Gastrocnemius medialis (tissue), 4 donors: ENCODE data around the gene TMEM59L. TPM values are rescaled to one million over a fixed set of nuclear protein-coding genes. Genes with fewer than 3 reads are reported as not detected.

Experiments
- ATAC-seq, 2 donors: fragments of 150-250 bp; one replicate each; pipeline ENCODE4 v1.9.1; 2016
- DNase-seq, 2 donors: peaks; one replicate each; pipeline ENCODE4 v3.0.0-alpha.2; 2019
- H3K27ac ChIP-seq, 4 donors: fragments of 200-600 bp; sonication (generic); 1 replicate in 1 of 4; 2 replicates in 3 of 4; pipeline ENCODE4 v1.5.1; 2016 to 2018; ENCODE audit warnings: mild to moderate bottlenecking in 2 of 4, moderate library complexity in 1 of 4
- H3K27me3 ChIP-seq, 3 donors: fragments of 200-600 bp; sonication (generic) in 2 of 3; 1 replicate in 1 of 3; 2 replicates in 2 of 3; pipeline versions ENCODE4 v1.5.1 to v1.6.0; 2016 to 2019; ENCODE audit warnings: mild to moderate bottlenecking in 1 of 3, moderate library complexity in 1 of 3
- H3K36me3 ChIP-seq, 2 donors: fragments of 200-600 bp; sonication (generic) in 1 of 2; one replicate each; pipeline ENCODE4 v1.5.1; 2017 to 2018
- H3K4me1 ChIP-seq, 2 donors: fragments of 200-600 bp; sonication (generic) in 1 of 2; one replicate each; pipeline ENCODE4 v1.5.1; 2016 to 2017; ENCODE audit warnings: mild to moderate bottlenecking in 2 of 2
- H3K4me3 ChIP-seq, 4 donors: fragments of 200-600 bp; sonication (generic) in 3 of 4; 1 replicate in 1 of 4; 2 replicates in 3 of 4; pipeline ENCODE4 v1.5.1; 2016 to 2019; ENCODE audit warnings: mild to moderate bottlenecking in 2 of 4
- H3K9me3 ChIP-seq, 3 donors: fragments of 200-600 bp; sonication (generic) in 2 of 3; 1 replicate in 1 of 3; 2 replicates in 2 of 3; pipeline ENCODE4 v1.5.1; 2016 to 2019
- POLR2A ChIP-seq, 2 donors: fragments of 450-650 bp; IDR thresholded peaks; one replicate each; pipeline ENCODE4 v1.6.1; 2017; ENCODE audit warnings: antibody characterized with exemption in 2 of 2, mild to moderate bottlenecking in 2 of 2, moderate library complexity in 2 of 2
- in situ Hi-C, 4 donors: fragments of 200-750 bp; cut with MboI; loops; one replicate each; pipeline versions ENCODE4 v1.15.0 to v1.8.0; 2017; ENCODE audit warnings: low sequenced_read_pairs in 4 of 4
- intact Hi-C: fragments of 100-400 bp; cut with DNase I; formaldehyde crosslinking; loops from one replicate; pipeline ENCODE4 v1.15.1; 2023; ENCODE audit warnings: low total_unique reads
- total RNA-seq, 4 donors: library from RNA; depleted of rRNA; stranded (reverse); fragments of >200 nt; gene quantifications; one replicate each; pipeline versions ENCODE4 v1.1.0 to v1.2.3, GENCODE V29; 2016
- TF ChIP-seq, protein P1 (sequence below), 5 experiments: fragments of 450-650 bp in 3 of 5; fragments of 200-600 bp in 2 of 5; sonication (generic) in 2 of 5; IDR thresholded peaks in 4 of 5; conservative IDR thresholded peaks in 1 of 5; 1 replicate in 4 of 5; 2 replicates in 1 of 5; pipeline ENCODE4 v1.5.1; 2016 to 2019; ENCODE audit warnings: antibody characterized with exemption in 5 of 5, mild to moderate bottlenecking in 3 of 5, moderate library complexity in 3 of 5

The TMEM59L gene
- total RNA-seq, 4 donors from 2014 or later, result 0.20 to 2.1 (median 0.36) TPM; not detected in 1

DNA sequence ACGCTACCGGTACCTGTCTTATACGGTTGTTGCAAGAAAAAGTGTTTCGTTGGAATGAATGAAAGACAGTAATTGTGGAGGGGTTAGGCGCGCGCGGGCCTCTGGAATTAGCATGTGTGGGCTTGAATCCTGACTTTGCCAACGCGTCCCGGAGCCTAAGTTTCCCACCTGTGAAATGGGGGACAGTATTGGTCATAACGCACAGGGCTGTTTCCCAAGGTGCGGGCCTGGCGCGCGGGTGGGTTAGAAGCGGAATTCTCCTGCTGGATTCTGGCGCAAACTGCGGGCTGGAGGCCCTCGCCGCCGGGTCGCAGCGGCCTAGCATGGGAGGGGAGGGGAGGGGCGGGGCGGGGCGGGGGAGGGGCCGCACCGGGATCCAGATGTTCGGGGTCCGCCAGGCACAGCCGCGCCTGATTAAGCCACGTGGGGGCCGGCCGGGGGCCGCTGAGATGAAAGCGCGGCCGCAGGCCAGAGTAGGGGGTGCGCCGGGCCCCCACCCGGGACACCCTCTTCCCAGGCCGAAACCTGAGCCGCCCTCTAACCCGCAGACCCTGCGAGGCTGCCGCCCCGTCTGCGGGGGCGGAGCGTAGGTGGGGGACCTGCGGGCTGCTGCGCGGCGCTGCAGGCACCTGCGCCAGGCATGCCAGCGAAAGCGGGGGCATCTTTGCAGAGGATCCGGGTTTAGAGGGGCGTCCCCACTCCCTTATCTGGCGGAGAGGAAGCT is 1.2 kb upstream of the TMEM59L start:
- TF ChIP-seq POLR2A (IDR thresholded peaks at IDR 0.05), result no peak
- TF ChIP-seq, protein P1, sequence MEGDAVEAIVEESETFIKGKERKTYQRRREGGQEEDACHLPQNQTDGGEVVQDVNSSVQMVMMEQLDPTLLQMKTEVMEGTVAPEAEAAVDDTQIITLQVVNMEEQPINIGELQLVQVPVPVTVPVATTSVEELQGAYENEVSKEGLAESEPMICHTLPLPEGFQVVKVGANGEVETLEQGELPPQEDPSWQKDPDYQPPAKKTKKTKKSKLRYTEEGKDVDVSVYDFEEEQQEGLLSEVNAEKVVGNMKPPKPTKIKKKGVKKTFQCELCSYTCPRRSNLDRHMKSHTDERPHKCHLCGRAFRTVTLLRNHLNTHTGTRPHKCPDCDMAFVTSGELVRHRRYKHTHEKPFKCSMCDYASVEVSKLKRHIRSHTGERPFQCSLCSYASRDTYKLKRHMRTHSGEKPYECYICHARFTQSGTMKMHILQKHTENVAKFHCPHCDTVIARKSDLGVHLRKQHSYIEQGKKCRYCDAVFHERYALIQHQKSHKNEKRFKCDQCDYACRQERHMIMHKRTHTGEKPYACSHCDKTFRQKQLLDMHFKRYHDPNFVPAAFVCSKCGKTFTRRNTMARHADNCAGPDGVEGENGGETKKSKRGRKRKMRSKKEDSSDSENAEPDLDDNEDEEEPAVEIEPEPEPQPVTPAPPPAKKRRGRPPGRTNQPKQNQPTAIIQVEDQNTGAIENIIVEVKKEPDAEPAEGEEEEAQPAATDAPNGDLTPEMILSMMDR (IDR thresholded peaks at IDR 0.05 in 4 of 5, conservative IDR thresholded peaks at IDR 0.05 in 1 of 5), result no peak
- Histone ChIP-seq H3K27me3 (peaks cover 76 to 79% (median 77%) of the 10 kb centered on the region in 3 donors), H3K27ac (no peak overlapping the region), H3K4me3 (peak overlapping the region in 2 of 4 donors; percentile 7 to 25), H3K9me3 (no peaks in the 10 kb centered on the region), H3K36me3 (no peaks in the 10 kb centered on the region), H3K4me1 (peaks cover 5 to 30% of the 10 kb centered on the region in 2 donors)
- intact Hi-C loops, result no loop called here
- DNase-seq (no peak), ATAC-seq (no peak)
- in situ Hi-C loops, result no loop called here

- TF ChIP-seq POLR2A (IDR thresholded peaks at IDR 0.05), result no peak
- TF ChIP-seq, protein P1 (IDR thresholded peaks at IDR 0.05 in 4 of 5, conservative IDR thresholded peaks at IDR 0.05 in 1 of 5), result no peak
- H3K9me3 ChIP-seq, result no peaks in the 10 kb centered on the region
- H3K4me1 ChIP-seq, result peaks cover 5 to 25% of the 10 kb centered on the region in 2 donors
- no peaks in the 10 kb centered on the region for H3K36me3 ChIP-seq
- intact Hi-C loops, result no loop called here
- peaks cover 74 to 75% (median 75%) of the 10 kb centered on the region in 3 donors for H3K27me3 ChIP-seq
- in situ Hi-C loops, result no loop called here
- no peak overlapping the region for H3K27ac ChIP-seq
- peak overlapping the region; percentile 31 to 50 (median 36) for H3K4me3 ChIP-seq
- ATAC-seq, result no peak
- no peak for DNase-seq
Observed at GRCh38 chr19:18612051-18612771, 459 bp upstream of the TMEM59L start.

DNA sequence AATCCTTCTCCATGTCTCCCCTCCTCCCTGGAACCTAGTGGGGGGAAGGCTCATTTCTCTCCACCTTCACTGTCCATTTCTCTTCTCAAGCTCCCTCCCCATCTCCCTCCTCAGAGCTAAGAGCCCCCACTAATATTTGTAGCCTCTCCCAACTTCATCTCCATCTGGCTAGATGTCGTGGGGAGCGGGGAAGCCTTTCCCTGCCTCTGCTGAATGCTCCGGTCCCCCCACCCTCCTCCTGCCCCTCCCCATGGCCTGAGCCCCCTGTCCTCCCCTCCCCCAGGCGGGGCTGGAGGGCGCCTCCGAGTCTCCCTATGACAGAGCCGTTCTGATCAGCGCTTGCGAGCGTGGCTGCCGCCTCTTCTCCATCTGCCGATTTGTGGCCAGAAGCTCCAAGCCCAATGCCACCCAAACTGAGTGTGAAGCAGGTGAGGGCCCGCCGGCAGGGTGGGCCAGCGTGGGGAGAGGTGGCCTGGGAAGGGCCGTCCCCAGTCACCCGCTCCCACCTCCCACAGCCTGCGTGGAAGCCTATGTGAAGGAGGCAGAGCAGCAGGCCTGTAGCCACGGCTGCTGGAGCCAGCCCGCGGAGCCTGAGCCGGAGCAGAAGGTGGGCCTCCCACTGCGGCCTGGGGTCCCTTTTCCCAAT is 1.0 kb downstream of the TMEM59L start:
- DNase-seq, result no peak

GRCh38 chr19:18616023-18616422 is 3.4 kb downstream of the TMEM59L start:
- TF ChIP-seq, protein P1 (IDR thresholded peaks at IDR 0.05 in 4 of 5, conservative IDR thresholded peaks at IDR 0.05 in 1 of 5), result no peak
- TF ChIP-seq POLR2A (IDR thresholded peaks at IDR 0.05), result no peak
- no peaks in the 10 kb centered on the region for H3K9me3 ChIP-seq
- no peak overlapping the region for H3K27ac ChIP-seq
- peaks cover 37 to 45% (median 37%) of the 10 kb centered on the region in 3 donors for H3K27me3 ChIP-seq
- DNase-seq, result no peak
- no peak for ATAC-seq
- intact Hi-C loops (no loop called here), in situ Hi-C loops (no loop called here)
- H3K4me3 ChIP-seq, result no peak overlapping the region
- peaks cover 0 to 17% of the 10 kb centered on the region in 2 donors for H3K4me1 ChIP-seq
- no peaks in the 10 kb centered on the region for H3K36me3 ChIP-seq

More for the DNA sequence above, 1.0 kb downstream of the TMEM59L start:
- Histone ChIP-seq H3K36me3 (no peaks in the 10 kb centered on the region), H3K9me3 (no peaks in the 10 kb centered on the region), H3K4me3 (no peak overlapping the region), H3K27me3 (peaks cover 60 to 68% (median 60%) of the 10 kb centered on the region in 3 donors), H3K27ac (no peak overlapping the region), H3K4me1 (peaks cover 0 to 17% of the 10 kb centered on the region in 2 donors)
- intact Hi-C loops (no loop called here), in situ Hi-C loops (no loop called here)
- no peak for ATAC-seq
- TF ChIP-seq POLR2A (IDR thresholded peaks at IDR 0.05), result no peak
- TF ChIP-seq, protein P1 (IDR thresholded peaks at IDR 0.05 in 4 of 5, conservative IDR thresholded peaks at IDR 0.05 in 1 of 5), result no peak
